ENCODE data around the gene NECTIN1.
A peak's percentile ranks its signal among the peaks of the same experiment; 100 is the strongest.

The NECTIN1 gene

GRCh38 chr11:119696378-119697222 is 32.4 kb downstream of the NECTIN1 start:
- no peak for TF ChIP-seq CTCF (IDR thresholded peaks at IDR 0.05; ENCODE audit: insufficient read depth, low read depth, low read length, missing control alignments)
- peak; percentile 24 for DNase-seq (ENCODE audit: low read depth)
- H3K4me3 ChIP-seq (ENCODE audit: low read depth, low read length) = no peak overlapping the region

- TF ChIP-seq CTCF (IDR thresholded peaks at IDR 0.05; ENCODE audit: insufficient read depth, low read depth, low read length, missing control alignments) = no peak
- DNase-seq (ENCODE audit: low read depth) = peak; percentile 34
- no peak overlapping the region for H3K4me3 ChIP-seq (ENCODE audit: low read depth, low read length)
Measured at GRCh38 chr11:119694334-119694733, 34.7 kb downstream of the NECTIN1 start.

DNA sequence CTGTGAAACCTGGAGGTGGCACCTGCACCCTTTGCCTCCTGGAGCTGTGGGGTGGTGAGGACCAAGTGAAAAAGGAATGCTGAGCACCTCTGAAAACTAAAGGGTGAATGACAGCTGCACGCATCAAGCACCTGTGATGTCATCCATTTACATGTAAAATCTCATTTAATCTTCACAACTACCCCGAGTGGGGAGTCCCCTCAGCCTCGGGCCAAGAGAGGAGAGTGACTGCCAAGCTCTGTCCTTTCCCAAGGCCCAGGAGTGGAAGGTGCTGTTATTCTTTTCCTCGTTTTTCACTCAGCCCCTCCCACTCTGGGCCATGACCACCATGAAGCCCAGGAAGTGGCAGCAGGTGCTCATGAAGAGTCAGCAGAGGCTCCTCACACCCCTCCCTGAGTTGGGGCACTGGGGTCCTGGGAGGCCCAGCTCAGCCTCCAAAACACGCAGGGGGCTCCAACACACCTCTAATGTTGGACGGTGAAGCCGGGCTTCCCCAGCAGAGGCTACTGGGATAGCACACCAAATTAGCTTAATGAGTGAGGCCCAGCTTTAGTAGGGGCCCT is 35.7 kb downstream of the NECTIN1 start:
- H3K4me3 ChIP-seq (ENCODE audit: low read depth, low read length) = no peak overlapping the region
- no peak for DNase-seq (ENCODE audit: low read depth)
- no peak for TF ChIP-seq CTCF (IDR thresholded peaks at IDR 0.05; ENCODE audit: insufficient read depth, low read depth, low read length, missing control alignments)

DNA sequence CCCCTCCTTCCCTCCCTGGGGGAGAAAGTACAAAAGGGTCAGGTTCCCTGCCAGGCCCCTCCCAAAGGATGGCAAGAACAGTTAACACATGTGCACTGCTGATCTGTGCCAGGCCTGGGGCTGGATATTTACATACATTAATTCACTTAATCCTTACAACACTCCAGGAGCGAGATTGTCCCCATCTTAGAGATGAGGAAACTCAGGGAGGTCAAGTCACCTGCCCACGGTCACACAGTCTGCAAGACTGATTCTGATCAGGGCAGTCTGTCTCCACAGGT is 36.5 kb downstream of the NECTIN1 start:
- no peak for TF ChIP-seq CTCF (IDR thresholded peaks at IDR 0.05; ENCODE audit: insufficient read depth, low read depth, low read length, missing control alignments)
- DNase-seq (ENCODE audit: low read depth) = no peak
- H3K4me3 ChIP-seq (ENCODE audit: low read depth, low read length) = no peak overlapping the region

DNA sequence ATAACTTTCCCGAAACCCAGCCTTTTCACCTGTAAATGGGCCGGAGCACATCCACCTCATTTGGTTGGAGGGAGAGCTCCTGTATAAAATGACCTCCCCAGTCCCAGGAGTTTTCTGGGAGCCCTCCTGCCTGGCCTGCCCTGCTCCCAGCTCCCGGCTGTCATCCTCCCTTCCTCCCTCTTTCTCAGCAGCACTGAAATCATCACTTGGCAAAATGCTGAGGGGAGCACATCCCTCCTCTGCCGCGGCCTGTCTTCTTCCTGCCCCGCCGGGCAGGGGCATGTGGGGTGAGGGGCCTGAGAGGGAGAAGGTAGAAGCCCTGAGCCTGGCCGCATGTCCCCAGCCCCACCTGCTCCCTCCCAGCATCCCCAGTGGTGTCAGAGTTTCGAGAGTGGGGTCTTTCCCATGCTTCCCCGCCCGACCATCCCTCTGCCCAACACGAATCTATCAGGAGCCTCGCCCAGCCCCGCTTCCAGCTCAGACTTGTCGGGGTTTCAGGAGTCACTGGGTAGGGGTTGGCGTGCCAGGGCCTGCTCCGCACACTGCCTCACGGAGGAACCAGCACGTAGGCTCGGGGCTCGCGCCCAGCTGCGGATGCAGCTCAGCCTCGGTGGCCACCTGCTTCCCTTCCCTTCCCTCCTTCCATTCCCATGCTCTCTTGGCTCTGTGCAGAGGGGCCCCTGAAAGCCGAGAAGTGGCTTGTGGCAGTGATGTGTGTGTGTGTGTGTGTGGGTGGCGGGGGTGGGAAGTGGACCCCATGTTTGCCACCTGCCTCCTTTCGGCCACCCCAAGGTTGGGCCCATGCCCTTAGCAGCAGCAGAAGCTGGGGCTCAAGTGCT is 37.1 kb downstream of the NECTIN1 start:
- no peak overlapping the region for H3K4me3 ChIP-seq (ENCODE audit: low read depth, low read length)
- no peak for DNase-seq (ENCODE audit: low read depth)
- no peak for TF ChIP-seq CTCF (IDR thresholded peaks at IDR 0.05; ENCODE audit: insufficient read depth, low read depth, low read length, missing control alignments)

- DNase-seq (ENCODE audit: low read depth) = peak; percentile 39
- TF ChIP-seq CTCF (IDR thresholded peaks at IDR 0.05; ENCODE audit: insufficient read depth, low read depth, low read length, missing control alignments) = peak; percentile 24
- no peak overlapping the region for H3K4me3 ChIP-seq (ENCODE audit: low read depth, low read length)
Measured at GRCh38 chr11:119691020-119691666, 37.9 kb downstream of the NECTIN1 start.

All from GM12865 (cell line).